Brain microvascular endothelial cell (primary cell): Measurements from ENCODE around the gene COLEC11.

Experiments used
- DNase-seq: peaks from one replicate; pipeline ENCODE4 v3.0.0-alpha.2; 2020
- H3K27ac ChIP-seq: fragments of 250-450 bp; sonication (Bioruptor Pico); 2 replicates; pipeline ENCODE4 v1.5.1; 2020; ENCODE audit warnings: mild to moderate bottlenecking, moderate library complexity
- H3K27me3 ChIP-seq: fragments of 250-450 bp; sonication (Bioruptor Pico); replicated peaks from 2 replicates; pipeline ENCODE4 v1.5.1; 2020; ENCODE audit warnings: mild to moderate bottlenecking
- H3K36me3 ChIP-seq: fragments of 250-450 bp; sonication (Bioruptor Pico); replicated peaks from 2 replicates; pipeline ENCODE4 v1.5.1; 2020; ENCODE audit warnings: mild to moderate bottlenecking
- H3K4me3 ChIP-seq: 2 replicates; pipeline ENCODE4 v1.5.1; 2011; ENCODE audit warnings: low read depth, mild to moderate bottlenecking, control low read depth, low read length, moderate library complexity
- CTCF ChIP-seq: IDR thresholded peaks from 2 replicates; pipeline ENCODE4 v1.5.1; 2011; ENCODE audit warnings: low read depth, mild to moderate bottlenecking, moderate library complexity, low read length, control low read depth, inconsistent platforms; ENCODE audit errors: missing control alignments
- in situ Hi-C: cut with HindIII; loops from 2 replicates; pipeline ENCODE4 v1.10.0; 2017; ENCODE audit warnings: low sequenced_read_pairs, low pct_ligation_motif_present

Gene COLEC11

GRCh38 chr2:3678212-3678611 is 83.3 kb downstream of the COLEC11 start:
- no peak for DNase-seq
- Histone ChIP-seq H3K4me3 (no peak overlapping the region), H3K36me3 (no peaks in the 10 kb centered on the region), H3K27me3 (no peaks in the 10 kb centered on the region), H3K27ac (no peak overlapping the region)
- in situ Hi-C loops = no loop called here
- TF ChIP-seq CTCF = no peak

GRCh38 chr2:3679180-3679579 is 84.3 kb downstream of the COLEC11 start:
- Histone ChIP-seq H3K27me3 (no peaks in the 10 kb centered on the region), H3K4me3 (no peak overlapping the region), H3K36me3 (no peaks in the 10 kb centered on the region), H3K27ac (no peak overlapping the region)
- TF ChIP-seq CTCF = no peak
- no peak for DNase-seq
- in situ Hi-C loops = no loop called here

- Histone ChIP-seq H3K27me3 (no peaks in the 10 kb centered on the region), H3K27ac (no peak overlapping the region), H3K4me3 (no peak overlapping the region), H3K36me3 (no peaks in the 10 kb centered on the region)
- DNase-seq = no peak
- in situ Hi-C loops = no loop called here
- TF ChIP-seq CTCF = no peak
These were observed 84.9 kb downstream of the COLEC11 start for GRCh38 chr2:3679616-3680393.

- in situ Hi-C loops = no loop called here
- H3K27ac ChIP-seq = no peak overlapping the region
These were observed 85.8 kb downstream of the COLEC11 start for GRCh38 chr2:3680548-3681345.

GRCh38 chr2:3681625-3682024 is 86.7 kb downstream of the COLEC11 start:
- Histone ChIP-seq H3K4me3 (no peak overlapping the region), H3K27ac (no peak overlapping the region), H3K36me3 (no peaks in the 10 kb centered on the region), H3K27me3 (no peaks in the 10 kb centered on the region)
- in situ Hi-C loops = no loop called here
- no peak for DNase-seq
- no peak for TF ChIP-seq CTCF

More at GRCh38 chr2:3680548-3681345, 85.8 kb downstream of the COLEC11 start:
- H3K36me3 ChIP-seq = no peaks in the 10 kb centered on the region
- DNase-seq = no peak
- H3K27me3 ChIP-seq = no peaks in the 10 kb centered on the region
- H3K4me3 ChIP-seq = no peak overlapping the region
- TF ChIP-seq CTCF = no peak
